Astrocyte of the spinal cord (primary cell): ENCODE data around the gene LRRC32.
"Not testable (repeated sequence)": the region's sequence is repeated elsewhere in the genome, so short reads cannot be mapped to it uniquely, and the experiment has no call there.

Experiments
- DNase-seq: peaks from one replicate; pipeline ENCODE4 v3.0.0; 2011; ENCODE audit warnings: low read depth, low spot score
- H3K4me3 ChIP-seq: 2 replicates; pipeline ENCODE4 v1.5.1; 2011; ENCODE audit warnings: low read depth, mild to moderate bottlenecking, low read length, moderate library complexity
- CTCF ChIP-seq: IDR thresholded peaks from 2 replicates; pipeline ENCODE4 v1.5.1; 2012; ENCODE audit warnings: low read depth, mild to moderate bottlenecking, low read length, inconsistent platforms
- in situ Hi-C: cut with HindIII; loops from 2 replicates; pipeline ENCODE4 v1.10.0; 2017; ENCODE audit warnings: low sequenced_read_pairs

The LRRC32 gene

GRCh38 chr11:76644591-76644990 is 26.0 kb downstream of the LRRC32 start:
- in situ Hi-C loops, result no loop called here
- DNase-seq, result no peak
- no peak for TF ChIP-seq CTCF
- H3K4me3 ChIP-seq, result no peak overlapping the region

GRCh38 chr11:76643711-76644110 is 26.8 kb downstream of the LRRC32 start:
- H3K4me3 ChIP-seq, in situ Hi-C loops, DNase-seq: not testable (repeated sequence)

GRCh38 chr11:76642341-76642740 is 28.2 kb downstream of the LRRC32 start:
- no peak overlapping the region for H3K4me3 ChIP-seq
- no peak for TF ChIP-seq CTCF
- in situ Hi-C loops, result no loop called here
- DNase-seq, result no peak

- no peak for DNase-seq
- TF ChIP-seq CTCF, result no peak
- no peak overlapping the region for H3K4me3 ChIP-seq
- in situ Hi-C loops, result no loop called here
Measured at GRCh38 chr11:76641905-76642304, 28.6 kb downstream of the LRRC32 start.

GRCh38 chr11:76640501-76640900 is 30.0 kb downstream of the LRRC32 start:
- TF ChIP-seq CTCF, result no peak
- no peak overlapping the region for H3K4me3 ChIP-seq
- in situ Hi-C loops, result no loop called here
- DNase-seq, result no peak

- DNase-seq, result no peak
- in situ Hi-C loops, result no loop called here
- H3K4me3 ChIP-seq, result no peak overlapping the region
- no peak for TF ChIP-seq CTCF
Measured at GRCh38 chr11:76639621-76640020, 30.9 kb downstream of the LRRC32 start.

GRCh38 chr11:76638270-76639197 is 32.0 kb downstream of the LRRC32 start:
- DNase-seq, result no peak
- in situ Hi-C loops, result no loop called here
- H3K4me3 ChIP-seq, result no peak overlapping the region
- no peak for TF ChIP-seq CTCF
